GM12864 (cell line): Measurements from ENCODE around the gene P2RY12.
A peak's percentile ranks its signal among the peaks of the same experiment; 100 is the strongest.

ENCODE experiments used
- DNase-seq: peaks from one replicate; pipeline ENCODE4 v3.0.0-alpha.2; 2011; ENCODE audit warnings: low read depth
- H3K4me3 ChIP-seq: 2 replicates; pipeline ENCODE4 v1.5.1; 2011; ENCODE audit warnings: mild to moderate bottlenecking, low read depth, low read length, control low read depth
- CTCF ChIP-seq: IDR thresholded peaks from 2 replicates; pipeline ENCODE4 v1.5.1; 2011; ENCODE audit warnings: low read depth, mild to moderate bottlenecking, moderate library complexity, low read length, control low read depth, inconsistent platforms; ENCODE audit errors: missing control alignments

The P2RY12 gene

GRCh38 chr3:151383956-151384355, 597 bp downstream of the P2RY12 start:
- DNase-seq = no peak
- no peak for TF ChIP-seq CTCF
- no peak overlapping the region; the same call in 1 of the 2 replicates for H3K4me3 ChIP-seq

- no peak for DNase-seq
- no peak overlapping the region for H3K4me3 ChIP-seq
- TF ChIP-seq CTCF = no peak
These were observed 1.4 kb downstream of the P2RY12 start for GRCh38 chr3:151383111-151383510.

GRCh38 chr3:151382671-151383070, 1.9 kb downstream of the P2RY12 start:
- DNase-seq = no peak
- TF ChIP-seq CTCF = no peak
- no peak overlapping the region for H3K4me3 ChIP-seq

GRCh38 chr3:151379083-151379734, 5.3 kb downstream of the P2RY12 start:
- DNase-seq = no peak
- H3K4me3 ChIP-seq = no peak overlapping the region
- peak; percentile 77 for TF ChIP-seq CTCF

- TF ChIP-seq CTCF = no peak
- no peak for DNase-seq
- peak overlapping the region; percentile 43 for H3K4me3 ChIP-seq
These were observed 6.7 kb downstream of the P2RY12 start for GRCh38 chr3:151377768-151378385.

- DNase-seq = no peak
- TF ChIP-seq CTCF = no peak
- no peak overlapping the region for H3K4me3 ChIP-seq
These were observed 12.3 kb downstream of the P2RY12 start for GRCh38 chr3:151372063-151372820.

- TF ChIP-seq CTCF = no peak
- no peak for DNase-seq
- H3K4me3 ChIP-seq = no peak overlapping the region
These were observed 13.0 kb downstream of the P2RY12 start for GRCh38 chr3:151371526-151371925.
